ENCODE data around the gene SMG6.

SMG6 gene

GRCh38 chr17:2041561-2042389 lies 261.8 kb downstream of the SMG6 start, which contains the start of gene OVCA2 (continued):
- no peak for TF ChIP-seq ZNF580 (tag by site-specific recombination; IDR thresholded peaks at IDR 0.05)
- peak; percentile 70 for TF ChIP-seq KLF9 (tag by site-specific recombination; IDR thresholded peaks at IDR 0.05; ENCODE audit: low read depth)
- TF ChIP-seq ZNF837 (tag by site-specific recombination; IDR thresholded peaks at IDR 0.05) = 0 out of 2 replicates have a peak, but pooled peaks have one; percentile 38
- TF ChIP-seq KLF16 (tag by site-specific recombination; IDR thresholded peaks at IDR 0.05) = peak; percentile 67
- TF ChIP-seq ZNF658 (tag by site-specific recombination; IDR thresholded peaks at IDR 0.05) = no peak
- no peak for TF ChIP-seq ZNF19 (tag by site-specific recombination; IDR thresholded peaks at IDR 0.05; ENCODE audit: low read depth)
- peak; percentile 51 for TF ChIP-seq ZIC2 (tag by site-specific recombination; IDR thresholded peaks at IDR 0.05)
- no peak; the same call in 1 of the 2 replicates for TF ChIP-seq ZNF24 (tag by site-specific recombination; IDR thresholded peaks at IDR 0.05)
- TF ChIP-seq ZNF626 (tag by site-specific recombination; IDR thresholded peaks at IDR 0.05) = no peak
- 0 out of 2 replicates have a peak, but pooled peaks have one; percentile 22 for TF ChIP-seq ZFP69B (tag by site-specific recombination; IDR thresholded peaks at IDR 0.05)
- peak; percentile 74; the same call in 1 of the 2 replicates for TF ChIP-seq ZBTB1 (tag by site-specific recombination; IDR thresholded peaks at IDR 0.05)
- TF ChIP-seq ZNF416 (tag by site-specific recombination; IDR thresholded peaks at IDR 0.05) = no peak
- TF ChIP-seq PRDM6 (tag by site-specific recombination; IDR thresholded peaks at IDR 0.05) = no peak
- TF ChIP-seq ZNF558 (tag by site-specific recombination; IDR thresholded peaks at IDR 0.05) = no peak
- TF ChIP-seq ZNF777 (tag by site-specific recombination; IDR thresholded peaks at IDR 0.05; ENCODE audit: borderline replicate concordance) = no peak
- no peak for TF ChIP-seq ZNF214 (tag by site-specific recombination; IDR thresholded peaks at IDR 0.05; ENCODE audit: borderline replicate concordance)
- TF ChIP-seq ZNF501 (tag by site-specific recombination; IDR thresholded peaks at IDR 0.05) = peak; percentile 84
- TF ChIP-seq ZNF76 (tag by site-specific recombination; IDR thresholded peaks at IDR 0.05; ENCODE audit: borderline replicate concordance, low read depth) = peak; percentile 83; the same call in 1 of the 2 replicates
- no peak for TF ChIP-seq ZNF555 (tag by site-specific recombination; conservative IDR thresholded peaks at IDR 0.05)
- no peak for TF ChIP-seq ZNF174 (tag by site-specific recombination; IDR thresholded peaks at IDR 0.05)
- TF ChIP-seq ZNF664 (tag by site-specific recombination; IDR thresholded peaks at IDR 0.05) = no peak
- TF ChIP-seq ZNF513 (tag by site-specific recombination; IDR thresholded peaks at IDR 0.05) = 0 out of 2 replicates have a peak, but pooled peaks have one; percentile 24
- no peak for TF ChIP-seq ZNF449 (tag by site-specific recombination; IDR thresholded peaks at IDR 0.05)
- peak; percentile 68 for TF ChIP-seq EGR2 (tag by site-specific recombination; IDR thresholded peaks at IDR 0.05; ENCODE audit: low read depth)
- TF ChIP-seq ZNF426 (tag by site-specific recombination; IDR thresholded peaks at IDR 0.05) = no peak
- peak; percentile 89 for TF ChIP-seq ZBTB20 (tag by site-specific recombination; IDR thresholded peaks at IDR 0.05)
- no peak for TF ChIP-seq TSHZ1 (tag by site-specific recombination; IDR thresholded peaks at IDR 0.05; ENCODE audit: borderline replicate concordance)
- no peak; the same call in 1 of the 2 replicates for TF ChIP-seq ZNF223 (tag by site-specific recombination; IDR thresholded peaks at IDR 0.05)
- TF ChIP-seq ZNF549 (tag by site-specific recombination; IDR thresholded peaks at IDR 0.05) = no peak
